Lower lobe of right lung (tissue), 2 donors: Measurements from ENCODE around the gene GDPGP1. TPM values are rescaled to one million over a fixed set of nuclear protein-coding genes. Genes with fewer than 3 reads are reported as not detected.
A peak's percentile ranks its signal among the peaks of the same experiment; 100 is the strongest.

Source experiments
- ATAC-seq, 2 donors: fragments of 200-7000 bp; cut with Tn5 transposase; one replicate each; pipeline ENCODE4 v1.9.1; 2020 to 2022; ENCODE audit warnings: mild to moderate bottlenecking in 2 of 2, moderate library complexity in 2 of 2
- DNase-seq: peaks from one replicate; pipeline ENCODE4 v3.0.0-alpha.2; 2020
- H3K27ac ChIP-seq: fragments of 200-600 bp; one replicate; pipeline ENCODE4 v1.8.0; 2022
- H3K27me3 ChIP-seq: fragments of 200-600 bp; one replicate; pipeline ENCODE4 v1.8.0; 2022; ENCODE audit warnings: low read depth
- H3K36me3 ChIP-seq: fragments of 200-600 bp; one replicate; pipeline ENCODE4 v1.8.0; 2022; ENCODE audit warnings: mild to moderate bottlenecking
- H3K4me1 ChIP-seq: fragments of 200-600 bp; one replicate; pipeline ENCODE4 v1.8.0; 2022
- H3K4me3 ChIP-seq: fragments of 200-600 bp; one replicate; pipeline ENCODE4 v1.8.0; 2022; ENCODE audit warnings: mild to moderate bottlenecking
- H3K9me3 ChIP-seq: fragments of 200-600 bp; one replicate; pipeline ENCODE4 v1.8.0; 2022
- intact Hi-C: fragments of 100-400 bp; cut with DNase I; formaldehyde crosslinking; loops from one replicate; pipeline ENCODE4 v1.11.0; 2022
- total RNA-seq: library from RNA; stranded (reverse); fragmentation: NEBNext Ultra II Directional; extraction: Animal tissue kit (Norgen Biotek cat#: 25700); gene quantifications from one replicate; pipeline ENCODE4 v1.2.1, GENCODE V29; 2021
- TF ChIP-seq, protein P1 (sequence below): fragments of 200-600 bp; IDR thresholded peaks from one replicate; pipeline ENCODE4 v1.8.0; 2022; ENCODE audit warnings: antibody characterized with exemption, mild to moderate bottlenecking
- donor health status: DM: no; HTN: yes; CAD: no; lungs with severe emphysema.

GDPGP1 gene
- total RNA-seq, 1 donor from 2014 or later = 13.1 TPM

DNA sequence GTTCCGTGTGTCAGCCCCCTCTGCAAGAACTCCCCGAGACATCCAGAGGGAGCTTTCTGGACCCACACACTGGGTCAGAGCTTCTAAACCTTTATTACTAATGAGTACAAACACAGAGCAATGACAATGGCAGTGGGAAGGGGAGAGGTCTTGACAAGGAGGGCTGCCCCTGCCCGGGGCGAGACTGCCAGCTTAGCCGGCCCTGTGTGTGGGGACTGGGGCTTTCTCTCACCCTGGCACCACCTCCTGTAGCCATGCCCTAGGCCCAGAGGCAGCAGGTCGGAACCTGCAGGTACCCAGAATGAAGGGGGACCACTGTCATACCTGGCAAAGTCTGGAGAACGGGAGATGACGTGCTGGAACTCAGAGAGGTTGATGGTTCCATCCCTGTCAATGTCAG is 3.4 kb upstream of the GDPGP1 start:
- TF ChIP-seq, protein P1, sequence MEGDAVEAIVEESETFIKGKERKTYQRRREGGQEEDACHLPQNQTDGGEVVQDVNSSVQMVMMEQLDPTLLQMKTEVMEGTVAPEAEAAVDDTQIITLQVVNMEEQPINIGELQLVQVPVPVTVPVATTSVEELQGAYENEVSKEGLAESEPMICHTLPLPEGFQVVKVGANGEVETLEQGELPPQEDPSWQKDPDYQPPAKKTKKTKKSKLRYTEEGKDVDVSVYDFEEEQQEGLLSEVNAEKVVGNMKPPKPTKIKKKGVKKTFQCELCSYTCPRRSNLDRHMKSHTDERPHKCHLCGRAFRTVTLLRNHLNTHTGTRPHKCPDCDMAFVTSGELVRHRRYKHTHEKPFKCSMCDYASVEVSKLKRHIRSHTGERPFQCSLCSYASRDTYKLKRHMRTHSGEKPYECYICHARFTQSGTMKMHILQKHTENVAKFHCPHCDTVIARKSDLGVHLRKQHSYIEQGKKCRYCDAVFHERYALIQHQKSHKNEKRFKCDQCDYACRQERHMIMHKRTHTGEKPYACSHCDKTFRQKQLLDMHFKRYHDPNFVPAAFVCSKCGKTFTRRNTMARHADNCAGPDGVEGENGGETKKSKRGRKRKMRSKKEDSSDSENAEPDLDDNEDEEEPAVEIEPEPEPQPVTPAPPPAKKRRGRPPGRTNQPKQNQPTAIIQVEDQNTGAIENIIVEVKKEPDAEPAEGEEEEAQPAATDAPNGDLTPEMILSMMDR = no peak
- no peaks in the 10 kb centered on the region for H3K9me3 ChIP-seq
- peak overlapping the region; percentile 64 for H3K27ac ChIP-seq
- peaks cover 55% of the 10 kb centered on the region for H3K36me3 ChIP-seq
- peak overlapping the region; percentile 10 for H3K4me3 ChIP-seq
- ATAC-seq = no peak
- intact Hi-C loops = no loop called here
- no peaks in the 10 kb centered on the region for H3K27me3 ChIP-seq
- H3K4me1 ChIP-seq = peaks cover 39% of the 10 kb centered on the region
- no peak for DNase-seq

DNA sequence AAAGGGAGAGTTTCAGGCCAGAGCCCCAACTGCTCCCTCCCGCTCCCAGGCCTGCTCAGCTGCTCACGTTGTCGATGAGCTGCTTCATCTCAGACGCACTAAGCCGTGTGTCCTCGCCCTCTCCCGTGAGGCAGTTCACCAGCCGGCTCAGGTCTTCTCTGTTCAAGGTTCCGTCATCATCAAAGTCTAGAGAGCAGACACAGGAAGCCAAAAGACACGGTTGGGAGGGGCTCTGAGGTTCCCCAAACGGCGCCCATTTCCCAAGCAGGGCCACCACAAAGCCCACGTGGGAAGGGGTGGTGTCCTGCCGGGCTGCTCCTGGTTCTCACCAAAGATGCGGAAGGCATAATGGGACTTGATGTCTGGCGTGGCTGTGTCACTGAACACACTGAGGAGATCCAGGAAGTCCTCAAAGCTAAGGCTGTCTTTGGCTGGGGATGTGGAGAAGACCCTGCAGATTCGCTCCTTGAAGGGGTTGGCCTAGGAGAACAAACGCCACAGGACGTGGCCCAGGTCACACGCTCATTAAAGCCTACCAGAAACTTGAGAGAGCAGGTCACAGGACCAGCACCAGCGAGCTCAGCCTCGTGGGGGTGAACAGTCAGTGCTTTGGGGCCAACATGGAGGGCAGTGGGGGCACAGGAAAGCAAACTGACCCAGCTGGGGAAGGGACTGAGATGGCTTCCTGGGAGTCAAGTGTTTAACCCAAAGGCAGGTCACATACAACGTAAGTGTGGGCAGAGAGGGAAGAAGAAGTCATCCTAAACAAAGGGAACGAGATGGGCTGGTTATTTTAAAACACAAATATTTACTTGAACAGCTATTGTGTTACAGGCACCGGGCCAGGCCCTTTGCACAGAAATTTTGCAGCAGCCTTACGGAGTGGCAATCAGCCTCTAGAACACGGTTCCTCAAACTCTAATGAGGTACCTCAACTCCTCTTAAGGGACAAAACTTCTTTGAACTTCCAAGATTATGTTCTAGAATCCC is 2.7 kb upstream of the GDPGP1 start:
- peak in 1 of 2 donors; percentile 2 for ATAC-seq
- intact Hi-C loops = no loop called here
- H3K27me3 ChIP-seq = no peaks in the 10 kb centered on the region
- peak overlapping the region; percentile 64 for H3K27ac ChIP-seq
- DNase-seq = peak; percentile 79
- H3K9me3 ChIP-seq = no peaks in the 10 kb centered on the region
- peaks cover 52% of the 10 kb centered on the region for H3K36me3 ChIP-seq
- peak overlapping the region; percentile 10 for H3K4me3 ChIP-seq
- TF ChIP-seq, protein P1 = no peak
- peaks cover 39% of the 10 kb centered on the region for H3K4me1 ChIP-seq

DNA sequence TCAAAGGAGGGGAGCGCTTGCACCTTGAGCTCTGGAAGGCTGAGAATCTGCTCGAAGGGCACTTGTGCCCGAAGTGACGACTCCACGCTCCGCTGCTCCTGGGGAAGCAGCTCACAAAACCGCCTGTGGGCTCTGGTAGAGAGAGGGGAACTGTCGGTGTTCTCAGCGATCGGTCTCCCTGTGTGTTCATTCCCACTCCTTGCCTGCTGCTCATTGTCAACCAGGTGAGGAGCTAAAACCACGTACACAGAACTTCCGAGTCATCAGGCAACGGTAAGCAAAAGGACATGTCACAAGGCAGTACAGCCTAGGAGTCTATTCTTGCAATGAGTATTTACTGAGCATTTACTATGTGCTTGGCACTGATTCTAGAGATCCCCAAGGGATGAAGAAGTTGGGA is 1.8 kb upstream of the GDPGP1 start:
- H3K4me3 ChIP-seq = peak overlapping the region; percentile 88
- peak overlapping the region; percentile 95 for H3K27ac ChIP-seq
- ATAC-seq (no peak), DNase-seq (no peak)
- H3K27me3 ChIP-seq = no peaks in the 10 kb centered on the region
- peaks cover 39% of the 10 kb centered on the region for H3K4me1 ChIP-seq
- no peaks in the 10 kb centered on the region for H3K9me3 ChIP-seq
- TF ChIP-seq, protein P1 = no peak
- peaks cover 53% of the 10 kb centered on the region for H3K36me3 ChIP-seq
- intact Hi-C loops = no loop called here

DNA sequence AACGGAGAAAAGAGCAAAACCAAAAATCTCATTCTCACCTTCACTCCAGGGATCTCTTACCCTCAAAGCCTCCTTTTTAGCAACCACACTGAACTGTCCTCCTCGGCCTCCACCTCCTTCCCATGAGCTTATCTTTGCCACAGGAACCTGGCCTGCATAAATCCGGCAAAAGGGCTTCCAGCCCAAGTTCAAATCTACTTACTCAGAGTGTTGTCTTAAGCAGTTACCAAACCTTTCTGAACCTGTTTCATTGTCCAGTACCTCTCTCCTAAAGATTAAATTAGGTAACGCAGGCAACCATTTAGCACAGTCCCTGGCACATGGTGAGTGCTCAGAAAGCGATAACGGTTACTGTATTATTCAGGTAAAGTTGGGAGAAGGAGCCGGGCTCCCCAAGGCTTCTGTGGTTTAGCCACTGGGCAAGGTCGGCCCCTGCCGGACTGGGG is 1.0 kb upstream of the GDPGP1 start:
- Histone ChIP-seq H3K27ac (peak overlapping the region; percentile 95), H3K9me3 (no peaks in the 10 kb centered on the region), H3K4me1 (peaks cover 39% of the 10 kb centered on the region), H3K36me3 (peaks cover 53% of the 10 kb centered on the region), H3K27me3 (no peaks in the 10 kb centered on the region), H3K4me3 (peak overlapping the region; percentile 88)
- intact Hi-C loops = no loop called here
- ATAC-seq (no peak), DNase-seq (no peak)
- TF ChIP-seq, protein P1 = peak; percentile 50

DNA sequence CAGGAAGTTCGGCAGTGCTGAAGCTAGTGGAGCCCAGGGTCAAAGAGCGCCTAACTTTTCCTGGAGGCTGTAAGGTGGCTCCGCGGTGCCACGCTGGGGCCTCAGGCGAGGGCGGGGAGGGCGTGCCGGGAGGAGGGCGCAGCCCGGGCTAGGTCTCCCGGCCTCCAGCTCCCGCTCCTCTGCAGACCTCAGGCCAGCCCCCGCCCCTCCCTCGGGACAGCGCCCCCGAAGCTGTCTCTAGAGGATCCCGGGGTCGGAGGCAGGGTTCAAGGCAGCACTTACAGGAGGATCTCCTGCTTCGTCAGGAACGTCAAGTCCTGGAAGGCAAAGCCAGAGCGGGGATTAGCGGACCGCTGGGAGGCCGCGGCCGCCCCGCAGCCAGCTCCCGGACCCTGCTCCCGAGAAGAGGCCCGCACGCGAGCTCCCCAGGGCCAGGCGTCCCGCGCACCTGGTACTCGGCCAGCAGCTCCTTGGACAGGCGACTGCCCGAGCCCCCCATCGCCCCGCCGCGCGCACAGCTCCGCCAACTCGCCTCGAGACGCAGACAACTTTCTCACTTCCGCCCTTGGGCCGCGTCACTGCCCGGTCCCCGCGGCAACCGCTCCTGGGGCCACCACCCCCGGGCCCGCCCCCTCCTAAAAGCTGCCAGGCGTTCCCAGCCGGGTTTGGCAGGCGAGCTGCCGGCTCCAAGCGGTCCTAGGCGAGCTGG is 468 bp upstream of the GDPGP1 start, which contains the start of gene CIB1:
CIB1 (minus strand) TSS at position 555 of the 709 bp plus-strand sequence; CDS start at position 499, 56 bp downstream.
- peak; percentile 99 for DNase-seq
- intact Hi-C loops = no loop called here
- TF ChIP-seq, protein P1 = no peak
- Histone ChIP-seq H3K9me3 (no peaks in the 10 kb centered on the region), H3K27me3 (no peaks in the 10 kb centered on the region), H3K36me3 (peaks cover 53% of the 10 kb centered on the region), H3K4me3 (peak within 1 kb of the TSS; percentile 88), H3K4me1 (peaks cover 39% of the 10 kb centered on the region), H3K27ac (peak within 1 kb of the TSS; percentile 95)
- peak; percentile 97 for ATAC-seq
